Endothelial cell of umbilical vein (primary cell): ENCODE data around the gene KBTBD13. TPM values are rescaled to one million over a fixed set of nuclear protein-coding genes. Genes with fewer than 3 reads are reported as not detected.

Experiments used
- BruUV-seq: library from RNA; stranded (reverse); fragments of 400-500 nt; replicated peaks from 2 replicates; lab custom pipeline; 2021; lab: Mats Ljungman, UMichigan
- CTCF ChIA-PET: fragments of 300-600, 350-600 bp; sonication (Branson Sonifier 250); formaldehyde crosslinking; loops from one replicate; lab custom pipeline; 2021; ENCODE audit warnings: antibody characterized with exemption, inconsistent platforms; lab: Charles Lee
- POLR2A ChIA-PET: fragments of 300-600, 350-600 bp; sonication (Branson Sonifier 250); formaldehyde crosslinking; loops from one replicate; lab custom pipeline; 2021; ENCODE audit warnings: antibody characterized with exemption, inconsistent platforms; lab: Charles Lee
- DNase-seq: peaks from one replicate; pipeline ENCODE4 v3.0.0-alpha.2; 2011; ENCODE audit warnings: low read depth, low spot score
- FAIRE-seq: peaks from 2 replicates; lab custom pipeline; 2011; peaks lifted over from hg19 to GRCh38; lab: Jason Lieb, UNC
- H2AFZ ChIP-seq: 2 replicates; pipeline ENCODE4 v1.6.0; 2012; ENCODE audit warnings: low read depth, low read length, control low read depth, inconsistent platforms
- H3K27ac ChIP-seq: 2 replicates; pipeline ENCODE4 v1.5.1; 2011; ENCODE audit warnings: low read depth, mild to moderate bottlenecking, control low read depth, low read length, moderate library complexity; ENCODE audit not compliant: insufficient read depth
- H3K27me3 ChIP-seq, 2 experiments: 2 replicates each; pipeline versions ENCODE4 v1.6.0 to v1.6.1; 2011; ENCODE audit warnings: low read length in 2 of 2, mixed read lengths in 1 of 2; ENCODE audit not compliant: control insufficient read depth in 2 of 2, insufficient read depth in 2 of 2
- H3K36me3 ChIP-seq, 2 experiments: 2 replicates in 1 of 2; 3 replicates in 1 of 2; pipeline ENCODE4 v1.5.1; 2011; ENCODE audit warnings: low read length in 2 of 2, mild to moderate bottlenecking in 1 of 2, moderate library complexity in 1 of 2; ENCODE audit not compliant: control insufficient read depth in 2 of 2, insufficient read depth in 2 of 2; ENCODE audit errors: extremely low read depth in 1 of 2
- H3K4me1 ChIP-seq: 3 replicates; pipeline ENCODE4 v1.5.1; 2011; ENCODE audit warnings: mild to moderate bottlenecking, low read length; ENCODE audit not compliant: control insufficient read depth, insufficient read depth; ENCODE audit errors: extremely low read depth
- H3K4me2 ChIP-seq: 2 replicates; pipeline ENCODE4 v1.6.1; 2011; ENCODE audit warnings: low read length, control low read depth, mixed read lengths; ENCODE audit not compliant: insufficient read depth
- H3K4me3 ChIP-seq, 3 experiments: fragments of 200-600 bp in 1 of 3; sonication (generic), shearing (Covaris generic) in 1 of 3; replicated peaks in 1 of 3; 2 replicates each; pipeline ENCODE4 v1.5.1; 2011 to 2016; ENCODE audit warnings: control low read depth in 3 of 3, low read length in 3 of 3, mild to moderate bottlenecking in 2 of 3, inconsistent platforms in 1 of 3, low read depth in 1 of 3, moderate library complexity in 1 of 3; ENCODE audit not compliant: insufficient read depth in 1 of 3
- H3K79me2 ChIP-seq: 2 replicates; pipeline ENCODE4 v1.6.0; 2012; ENCODE audit warnings: low read length, inconsistent platforms; ENCODE audit not compliant: control insufficient read depth, insufficient read depth
- H3K9ac ChIP-seq: replicated peaks from 2 replicates; pipeline ENCODE3; 2011; ENCODE audit warnings: low read length, control low read depth; ENCODE audit not compliant: insufficient read depth; ENCODE audit errors: extremely low read depth
- H3K9me1 ChIP-seq: replicated peaks from 3 replicates; pipeline ENCODE4 v1.6.0; 2011; ENCODE audit warnings: mild to moderate bottlenecking, low read length; ENCODE audit not compliant: control insufficient read depth, insufficient read depth; ENCODE audit errors: extremely low read depth
- H3K9me3 ChIP-seq: replicated peaks from 2 replicates; pipeline ENCODE4 v1.5.1; 2012; ENCODE audit warnings: low read length, inconsistent platforms; ENCODE audit not compliant: control insufficient read depth, insufficient read depth
- H4K20me1 ChIP-seq: replicated peaks from 2 replicates; pipeline ENCODE3; 2011; ENCODE audit warnings: mild to moderate bottlenecking, low read length; ENCODE audit not compliant: control insufficient read depth, insufficient read depth; ENCODE audit errors: extremely low read depth
- CTCF ChIP-seq, 2 donors: IDR thresholded peaks; 1 replicate in 1 of 2; 2 replicates in 1 of 2; pipeline ENCODE4 v1.5.1; 2011; ENCODE audit warnings: low read length in 2 of 2, mild to moderate bottlenecking in 2 of 2, moderate library complexity in 2 of 2, control low read depth in 1 of 2, inconsistent platforms in 1 of 2, low read depth in 1 of 2; ENCODE audit not compliant: insufficient read depth in 1 of 2; ENCODE audit errors: extremely low read depth in 1 of 2
- EZH2 ChIP-seq: IDR thresholded peaks from 2 replicates; pipeline ENCODE4 v1.6.1; 2012; ENCODE audit warnings: borderline replicate concordance, low read depth, mild to moderate bottlenecking, moderate library complexity, low read length, inconsistent platforms; ENCODE audit not compliant: severe bottlenecking
- FOS ChIP-seq: IDR thresholded peaks from 2 replicates; pipeline ENCODE4 v1.6.1; 2011; ENCODE audit warnings: mild to moderate bottlenecking, low read length, moderate library complexity, borderline replicate concordance; ENCODE audit not compliant: insufficient read depth
- GATA2 ChIP-seq: IDR thresholded peaks from 2 replicates; pipeline ENCODE4 v1.7.0; 2011; ENCODE audit warnings: low read depth, mild to moderate bottlenecking, moderate library complexity, mixed read lengths, low read length; ENCODE audit not compliant: insufficient read length, insufficient read depth
- JUN ChIP-seq: IDR thresholded peaks from 2 replicates; pipeline ENCODE4 v1.6.1; 2011; ENCODE audit warnings: borderline replicate concordance, low read depth; ENCODE audit not compliant: insufficient read length, insufficient read depth
- MYC ChIP-seq: IDR thresholded peaks from one replicate; pipeline ENCODE4 v1.6.1; 2011; ENCODE audit warnings: mild to moderate bottlenecking, low read depth, low read length
- POLR2A ChIP-seq: IDR thresholded peaks from 2 replicates; pipeline ENCODE4 v1.6.1; 2012; ENCODE audit warnings: low read depth, mild to moderate bottlenecking, control low read depth, low read length
- POLR2AphosphoS5 ChIP-seq: IDR thresholded peaks from 2 replicates; pipeline ENCODE4 v1.6.1; 2012; ENCODE audit warnings: low read depth, mild to moderate bottlenecking, control low read depth, low read length, moderate library complexity; ENCODE audit not compliant: insufficient read depth
- dilution Hi-C: fragments of 300-500 bp; cut with MboI; formaldehyde crosslinking; loops from one replicate; pipeline ENCODE4 v1.15.0; 2019; ENCODE audit warnings: low sequenced_read_pairs; ENCODE audit not compliant: extremely low pct_ligation_motif_present
- intact Hi-C: fragments of 100-400 bp; cut with micrococcal nuclease; formaldehyde crosslinking; loops from one replicate; pipeline ENCODE4 v1.10.0; 2022
- polyA plus RNA-seq, 4 experiments: library from polyadenylated mRNA; depleted of rRNA in 3 of 4; stranded (reverse) in 3 of 4; unstranded in 1 of 4; fragments of >200 nt; gene quantifications; 2 replicates each; pipeline versions ENCODE4 v1.2.1 to v1.2.3, GENCODE V29; 2011 to 2012; ENCODE audit warnings: missing spikeins in 1 of 4
- total RNA-seq: library from RNA; stranded (reverse); gene quantifications from 2 replicates; pipeline ENCODE4 v1.2.3, GENCODE V29; 2021
- TF ChIP-seq, protein P1 (sequence below): IDR thresholded peaks from 2 replicates; pipeline ENCODE4 v1.6.1; 2011; ENCODE audit not compliant: insufficient read depth, insufficient read length

Gene KBTBD13
- total and polyA plus RNA-seq, 2 donors (not counting 3 experiments of a cell fraction or from before 2014, with no cell fraction given) = not detected

DNA sequence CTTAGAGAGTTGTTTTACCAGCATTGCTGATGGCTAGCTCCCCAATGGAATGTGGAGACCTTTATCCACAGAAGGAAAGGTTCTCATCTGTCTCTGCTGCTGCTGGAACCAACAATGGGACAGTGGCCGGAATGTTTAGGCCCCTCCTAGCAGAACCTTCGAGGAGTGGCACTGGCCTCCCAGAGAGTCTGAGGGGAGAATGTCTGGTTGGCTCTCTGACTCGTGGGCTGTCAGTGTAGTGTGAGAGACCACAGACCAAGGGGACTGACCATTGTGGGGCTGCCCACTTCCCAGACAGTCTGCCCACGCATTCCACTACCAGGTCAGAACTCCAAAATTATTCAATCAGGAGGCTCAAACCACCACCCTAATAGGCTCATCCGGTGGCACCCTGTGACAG lies 13.8 kb upstream of the KBTBD13 start:
- CTCF ChIA-PET = interaction anchor here (0.8 to 4.5 kb wide), 4 partner anchors 8 to 20 kb away, joined by 3 to 29 read pairs (median 4); partner anchors contain the start of gene KBTBD13

More for the DNA sequence above, 13.8 kb upstream of the KBTBD13 start:
- no TSS peak for BruUV-seq
- H3K4me1 ChIP-seq = no peaks in the 10 kb centered on the region
- dilution Hi-C loops = no loop called here
- H3K9me1 ChIP-seq = no peaks in the 10 kb centered on the region
- no peaks in the 10 kb centered on the region for H3K79me2 ChIP-seq
- no peak overlapping the region for H3K27ac ChIP-seq
- no peaks in the 10 kb centered on the region for H4K20me1 ChIP-seq
- H3K4me2 ChIP-seq = no peak overlapping the region
- POLR2A ChIA-PET = no interaction called here
- no peak for FAIRE-seq
- no peaks in the 10 kb centered on the region for H3K36me3 ChIP-seq
- DNase-seq = no peak
- no peak overlapping the region for H3K4me3 ChIP-seq
- intact Hi-C loops = no loop called here
- no peak overlapping the region for H3K9ac ChIP-seq
- no peaks in the 10 kb centered on the region for H3K9me3 ChIP-seq
- no peak overlapping the region for H2AFZ ChIP-seq
- peaks cover 22 to 29% of the 10 kb centered on the region in 2 experiments for H3K27me3 ChIP-seq
- no peak for TF ChIP-seq EZH2
- no peak for TF ChIP-seq JUN
- TF ChIP-seq POLR2AphosphoS5 = no peak
- TF ChIP-seq POLR2A = no peak
- no peak for TF ChIP-seq FOS
- no peak for TF ChIP-seq CTCF (IDR thresholded peaks at IDR 0.05; ENCODE audit: extremely low read depth in 1 of 2, insufficient read depth in 1 of 2, low read depth in 1 of 2, low read length in 2 of 2)
- TF ChIP-seq, protein P1, sequence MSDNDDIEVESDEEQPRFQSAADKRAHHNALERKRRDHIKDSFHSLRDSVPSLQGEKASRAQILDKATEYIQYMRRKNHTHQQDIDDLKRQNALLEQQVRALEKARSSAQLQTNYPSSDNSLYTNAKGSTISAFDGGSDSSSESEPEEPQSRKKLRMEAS = no peak
- TF ChIP-seq GATA2 = no peak
- no peak for TF ChIP-seq MYC
